Brain microvascular endothelial cell (primary cell): ENCODE results near the gene CD151.

Experiments
- DNase-seq: peaks from one replicate; pipeline ENCODE4 v3.0.0-alpha.2; 2020
- H3K27ac ChIP-seq: fragments of 250-450 bp; sonication (Bioruptor Pico); 2 replicates; pipeline ENCODE4 v1.5.1; 2020; ENCODE audit warnings: mild to moderate bottlenecking, moderate library complexity
- H3K27me3 ChIP-seq: fragments of 250-450 bp; sonication (Bioruptor Pico); replicated peaks from 2 replicates; pipeline ENCODE4 v1.5.1; 2020; ENCODE audit warnings: mild to moderate bottlenecking
- H3K36me3 ChIP-seq: fragments of 250-450 bp; sonication (Bioruptor Pico); replicated peaks from 2 replicates; pipeline ENCODE4 v1.5.1; 2020; ENCODE audit warnings: mild to moderate bottlenecking
- H3K4me3 ChIP-seq: 2 replicates; pipeline ENCODE4 v1.5.1; 2011; ENCODE audit warnings: low read depth, mild to moderate bottlenecking, control low read depth, low read length, moderate library complexity
- CTCF ChIP-seq: IDR thresholded peaks from 2 replicates; pipeline ENCODE4 v1.5.1; 2011; ENCODE audit warnings: low read depth, mild to moderate bottlenecking, moderate library complexity, low read length, control low read depth, inconsistent platforms; ENCODE audit errors: missing control alignments
- in situ Hi-C: cut with HindIII; loops from 2 replicates; pipeline ENCODE4 v1.10.0; 2017; ENCODE audit warnings: low sequenced_read_pairs, low pct_ligation_motif_present

The CD151 gene

GRCh38 chr11:811446-812245 is 21.1 kb upstream of the CD151 start:
- in situ Hi-C loops: no loop called here
- H3K27ac ChIP-seq: no peak overlapping the region
- H3K27me3 ChIP-seq: no peaks in the 10 kb centered on the region
- peak overlapping the region; percentile 92 for H3K4me3 ChIP-seq
- peak; percentile 43 for TF ChIP-seq CTCF
- DNase-seq: no peak
- H3K36me3 ChIP-seq: peaks cover 40% of the 10 kb centered on the region

- Histone ChIP-seq H3K4me3 (no peak overlapping the region), H3K27ac (no peak overlapping the region), H3K36me3 (peaks cover 40% of the 10 kb centered on the region), H3K27me3 (no peaks in the 10 kb centered on the region)
- no peak for TF ChIP-seq CTCF
- no peak for DNase-seq
- in situ Hi-C loops: no loop called here
Observed at GRCh38 chr11:812390-812789, 20.4 kb upstream of the CD151 start.

GRCh38 chr11:813072-813455 is 19.7 kb upstream of the CD151 start:
- Histone ChIP-seq H3K27me3 (no peaks in the 10 kb centered on the region), H3K36me3 (peaks cover 40% of the 10 kb centered on the region), H3K4me3 (no peak overlapping the region), H3K27ac (no peak overlapping the region)
- no peak for TF ChIP-seq CTCF
- in situ Hi-C loops: no loop called here
- no peak for DNase-seq

GRCh38 chr11:813456-814096 is 19.2 kb upstream of the CD151 start:
- no peak for DNase-seq
- Histone ChIP-seq H3K36me3 (peaks cover 40% of the 10 kb centered on the region), H3K27me3 (no peaks in the 10 kb centered on the region), H3K27ac (no peak overlapping the region), H3K4me3 (no peak overlapping the region)
- in situ Hi-C loops: no loop called here
- no peak for TF ChIP-seq CTCF

GRCh38 chr11:815675-816432 is 16.9 kb upstream of the CD151 start:
- peaks cover 35% of the 10 kb centered on the region for H3K36me3 ChIP-seq

More at GRCh38 chr11:815675-816432, 16.9 kb upstream of the CD151 start:
- in situ Hi-C loops: no loop called here
- Histone ChIP-seq H3K4me3 (no peak overlapping the region), H3K27me3 (no peaks in the 10 kb centered on the region), H3K27ac (no peak overlapping the region)
- DNase-seq: no peak
- no peak for TF ChIP-seq CTCF
